NCI-H446 (cell line): ENCODE results near the gene RNPEPL1.

Experiments used
- DNase-seq, 2 experiments: peaks; one replicate each; lab custom pipeline; 2025; lab: John Stamatoyannopoulos, UW

Gene RNPEPL1

GRCh38 chr2:240565333-240566202, 2.7 kb upstream of the RNPEPL1 start:
- no peak for DNase-seq

DNA sequence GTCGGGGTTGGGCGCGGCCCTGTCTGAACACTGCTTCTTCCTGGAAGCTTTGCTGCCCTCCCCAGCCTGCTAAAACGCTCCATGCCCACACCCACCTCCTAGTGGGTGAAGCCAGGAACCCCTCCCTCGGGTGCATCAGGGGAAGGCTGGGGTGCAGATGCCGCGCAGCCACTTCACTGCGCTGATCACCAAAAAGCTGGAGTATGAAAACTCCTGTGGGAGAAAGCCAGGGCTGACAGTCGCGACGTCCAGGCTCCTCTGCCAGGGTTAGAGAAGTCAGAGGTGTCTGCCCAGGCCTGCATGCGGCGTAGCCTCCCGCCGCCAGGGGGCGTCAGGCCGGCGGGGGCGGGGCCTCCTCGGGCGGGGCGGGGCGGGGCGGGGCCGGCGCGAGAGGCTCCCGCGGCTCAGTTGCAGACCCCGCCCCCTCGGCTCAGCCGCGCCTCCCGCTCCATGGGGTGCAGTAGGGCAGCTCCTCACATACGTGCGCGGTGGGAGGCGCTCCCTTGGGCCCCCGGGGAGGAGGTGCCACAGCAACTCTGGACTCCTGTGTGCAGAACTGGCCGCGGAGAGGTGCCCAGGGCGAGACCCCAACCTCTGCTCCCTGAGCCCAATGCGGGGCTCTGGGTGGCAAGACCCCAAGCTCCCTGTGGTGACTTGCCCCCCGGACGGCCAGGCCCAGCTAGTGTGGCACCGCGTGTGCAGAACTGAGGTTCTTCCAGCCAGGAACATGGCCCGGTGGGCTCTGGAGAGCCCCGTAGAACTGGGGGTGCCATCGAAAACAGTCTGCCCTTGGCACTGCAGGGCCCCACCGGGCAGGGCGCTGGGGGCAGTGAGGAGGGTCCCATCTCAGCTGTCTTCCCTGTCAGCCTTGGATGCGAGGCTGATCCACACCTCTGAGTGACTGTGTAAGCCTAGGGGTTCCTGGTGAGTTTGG, 1.8 kb upstream of the RNPEPL1 start:
- peak; percentile 37 to 85 for DNase-seq

DNA sequence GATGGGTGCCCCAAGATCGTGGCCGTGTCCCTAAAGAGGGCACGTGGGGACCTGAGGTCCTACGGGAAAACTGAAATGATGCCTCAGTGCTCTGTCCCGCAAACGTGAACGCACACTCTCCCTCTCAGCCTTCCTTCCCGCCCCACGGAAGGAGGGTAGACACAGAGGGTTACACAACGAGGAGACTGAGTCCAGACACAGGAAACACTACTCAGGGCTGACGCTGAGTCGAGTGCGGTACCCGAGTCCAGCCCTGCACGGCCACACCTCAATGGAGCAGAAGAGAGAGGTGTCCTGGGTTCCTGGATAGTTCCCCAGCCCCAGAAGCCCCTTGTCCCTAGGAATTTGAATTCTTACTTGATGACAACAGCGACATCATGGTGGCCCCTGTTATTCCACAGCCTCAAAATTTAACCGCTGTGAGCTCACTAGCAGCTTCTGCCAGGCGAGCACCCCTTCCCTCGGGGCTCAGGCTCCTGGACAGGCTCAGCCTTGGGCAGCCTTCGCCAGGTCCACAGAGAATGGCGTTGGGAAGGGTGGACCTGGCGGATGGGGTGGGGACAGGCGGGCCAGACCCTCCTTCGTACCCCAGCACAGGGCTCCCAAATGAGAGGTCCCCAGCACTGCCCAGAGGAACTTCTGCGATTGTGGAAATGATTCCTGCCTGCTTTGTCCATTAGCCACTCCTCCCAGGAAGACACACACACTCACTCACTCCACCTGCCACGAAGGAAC, 980 bp upstream of the RNPEPL1 start:
- DNase-seq = no peak

GRCh38 chr2:240568678-240569522, 616 bp downstream of the RNPEPL1 start:
- peak in 1 of 2 experiments; percentile 67 for DNase-seq

DNA sequence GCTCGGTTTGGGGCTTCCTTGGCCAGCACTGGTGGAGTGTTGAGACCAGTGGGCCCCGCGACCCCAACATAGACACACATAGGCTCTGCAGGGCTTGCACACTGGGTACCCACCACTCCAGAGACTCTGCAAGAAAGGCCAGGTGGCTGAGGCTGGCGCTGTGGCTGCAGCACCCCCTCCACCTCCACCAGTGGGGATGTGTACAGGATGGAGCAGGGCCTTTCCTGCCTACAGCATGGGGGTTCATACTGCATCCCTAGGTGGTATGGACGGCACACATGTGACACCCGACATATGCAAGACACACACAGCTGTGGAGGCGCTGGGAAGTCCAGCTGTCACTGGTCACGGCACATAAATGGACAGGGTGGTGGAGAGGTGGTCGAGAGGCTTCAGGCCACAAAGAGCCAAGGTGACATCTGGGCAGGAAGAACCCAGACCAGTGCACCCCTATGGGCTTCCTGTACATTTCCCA, 1.3 kb downstream of the RNPEPL1 start:
- no peak for DNase-seq

GRCh38 chr2:240569998-240570530, 1.8 kb downstream of the RNPEPL1 start:
- no peak for DNase-seq

GRCh38 chr2:240570531-240571313, 2.4 kb downstream of the RNPEPL1 start:
- no peak for DNase-seq

DNA sequence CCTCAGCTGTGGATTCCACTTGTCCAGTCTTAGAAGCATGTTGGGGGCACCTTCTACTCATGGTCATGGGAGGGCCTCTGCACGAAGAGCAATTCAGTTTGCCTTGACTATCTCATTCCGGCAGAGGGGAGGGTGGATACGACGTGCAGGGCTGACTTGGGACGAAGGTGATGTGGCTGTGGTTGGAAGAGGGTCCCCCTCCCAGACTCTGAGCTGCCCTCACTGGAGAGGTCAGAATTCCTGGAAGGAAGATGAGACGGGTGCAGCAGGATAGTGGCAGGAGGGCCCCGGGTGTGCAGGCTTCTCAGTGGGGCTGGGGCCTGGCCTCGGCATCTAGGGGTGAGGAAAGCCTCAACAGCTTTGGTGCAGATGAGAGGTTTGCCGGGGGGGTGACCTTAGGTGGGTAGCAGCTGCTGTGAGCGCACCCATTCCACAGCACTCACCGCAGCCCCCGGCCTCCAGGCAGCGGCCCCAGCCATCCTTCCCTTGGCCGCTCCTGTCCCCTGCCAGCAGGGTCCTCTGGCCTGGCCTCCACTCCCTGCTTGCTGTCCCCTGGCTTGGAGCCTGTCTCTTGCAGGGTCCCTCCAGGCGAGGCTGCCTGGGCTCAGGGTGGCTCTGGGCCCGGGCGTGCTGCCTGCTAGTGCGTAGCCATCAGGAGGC, 3.2 kb downstream of the RNPEPL1 start:
- DNase-seq = no peak

GRCh38 chr2:240572141-240573031, 4.1 kb downstream of the RNPEPL1 start:
- no peak for DNase-seq

- no peak for DNase-seq
Measured at GRCh38 chr2:240573071-240573515, 4.8 kb downstream of the RNPEPL1 start.

- DNase-seq = no peak
Measured at GRCh38 chr2:240573516-240574385, 5.5 kb downstream of the RNPEPL1 start.

GRCh38 chr2:240574386-240575100, 6.3 kb downstream of the RNPEPL1 start:
- no peak for DNase-seq

- no peak for DNase-seq
Measured at GRCh38 chr2:240575101-240575965, 7.0 kb downstream of the RNPEPL1 start.

DNA sequence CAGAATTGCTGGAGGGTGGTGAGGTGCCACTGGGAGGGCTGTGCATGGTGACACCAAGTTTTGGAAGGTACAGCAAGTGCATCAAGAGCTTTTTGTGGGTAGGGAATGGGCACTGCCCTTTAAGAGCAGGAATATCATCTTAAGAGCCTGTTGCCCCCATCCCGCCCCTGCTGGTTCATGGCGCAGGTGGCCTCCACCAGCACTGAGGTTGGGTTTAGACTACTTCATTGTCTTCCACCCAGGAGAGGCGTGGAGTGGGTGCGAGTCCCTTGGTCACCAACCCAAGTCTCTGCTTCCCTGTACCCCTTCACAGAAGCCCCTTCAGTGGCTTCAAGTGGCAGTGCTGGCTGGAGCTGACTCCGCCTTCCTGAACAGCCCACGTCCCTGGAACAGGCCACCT, 7.8 kb downstream of the RNPEPL1 start:
- DNase-seq = no peak

DNA sequence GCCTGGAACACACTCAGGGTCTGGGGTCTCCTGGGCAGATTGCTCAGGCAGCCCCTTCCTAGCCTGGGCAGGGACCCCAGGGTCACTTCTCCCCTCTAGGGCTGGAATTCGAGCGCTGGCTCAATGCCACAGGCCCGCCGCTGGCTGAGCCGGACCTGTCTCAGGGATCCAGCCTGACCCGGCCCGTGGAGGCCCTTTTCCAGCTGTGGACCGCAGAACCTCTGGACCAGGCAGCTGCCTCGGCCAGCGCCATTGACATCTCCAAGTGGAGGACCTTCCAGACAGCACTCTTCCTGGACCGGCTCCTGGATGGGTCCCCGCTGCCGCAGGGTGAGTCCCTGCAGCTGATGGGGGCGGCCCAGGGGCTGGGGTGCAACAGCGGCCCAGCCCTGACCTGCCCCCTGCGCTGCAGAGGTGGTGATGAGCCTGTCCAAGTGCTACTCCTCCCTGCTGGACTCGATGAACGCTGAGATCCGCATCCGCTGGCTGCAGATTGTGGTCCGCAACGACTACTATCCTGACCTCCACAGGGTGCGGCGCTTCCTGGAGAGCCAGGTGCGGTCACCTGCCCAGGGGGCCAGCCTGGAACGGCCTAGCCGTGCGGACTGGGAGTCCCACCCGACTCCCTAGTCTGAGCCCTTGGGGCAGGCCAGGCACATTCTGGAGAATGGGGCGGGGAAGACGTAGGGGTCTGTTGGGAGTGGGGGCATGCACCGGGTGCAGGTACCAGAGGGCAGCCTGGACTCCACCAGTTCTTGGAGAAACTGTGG, 8.3 kb downstream of the RNPEPL1 start:
- no peak for DNase-seq
